ENCODE results near the gene MUC20.
"Not testable (repeated sequence)": the region's sequence is repeated elsewhere in the genome, so short reads cannot be mapped to it uniquely, and the experiment has no call there.

Gene MUC20

GRCh38 chr3:195720831-195721506, at the start of gene MUC20:
Gene MUC20, plus strand, starts transcription at chr3:195720978. Its CDS starts 30 bp downstream, at chr3:195721008.
- not testable (repeated sequence) for DNase-seq (ENCODE audit: extremely low read depth in 1 of 2, low read depth in 1 of 2)

GRCh38 chr3:195671283-195671682, 49.5 kb upstream of the MUC20 start:
- not testable (repeated sequence) for DNase-seq (ENCODE audit: extremely low read depth in 1 of 2, low read depth in 1 of 2)

- DNase-seq (ENCODE audit: extremely low read depth in 1 of 2, low read depth in 1 of 2) = not testable (repeated sequence)
These were observed 47.1 kb upstream of the MUC20 start for GRCh38 chr3:195673711-195674110.

GRCh38 chr3:195678391-195679015, 42.3 kb upstream of the MUC20 start:
- DNase-seq (ENCODE audit: extremely low read depth in 1 of 2, low read depth in 1 of 2) = not testable (repeated sequence)

- not testable (repeated sequence) for DNase-seq (ENCODE audit: extremely low read depth in 1 of 2, low read depth in 1 of 2)
These were observed 40.1 kb upstream of the MUC20 start for GRCh38 chr3:195680690-195681089.

- DNase-seq (ENCODE audit: extremely low read depth in 1 of 2, low read depth in 1 of 2) = not testable (repeated sequence)
These were observed 39.2 kb upstream of the MUC20 start for GRCh38 chr3:195681458-195682103.

GRCh38 chr3:195682104-195682742, 38.6 kb upstream of the MUC20 start:
- not testable (repeated sequence) for DNase-seq (ENCODE audit: extremely low read depth in 1 of 2, low read depth in 1 of 2)

- DNase-seq (ENCODE audit: extremely low read depth in 1 of 2, low read depth in 1 of 2) = not testable (repeated sequence)
These were observed 36.9 kb upstream of the MUC20 start for GRCh38 chr3:195683722-195684526.

- not testable (repeated sequence) for DNase-seq (ENCODE audit: extremely low read depth in 1 of 2, low read depth in 1 of 2)
These were observed 36.1 kb upstream of the MUC20 start for GRCh38 chr3:195684527-195685257.

- DNase-seq (ENCODE audit: extremely low read depth in 1 of 2, low read depth in 1 of 2) = peak in 1 of 2 donors; percentile 8
These were observed 34.1 kb upstream of the MUC20 start for GRCh38 chr3:195686537-195687208.

- DNase-seq (ENCODE audit: extremely low read depth in 1 of 2, low read depth in 1 of 2) = peak in 1 of 2 donors; percentile 59
These were observed 33.5 kb upstream of the MUC20 start for GRCh38 chr3:195687209-195687760.

GRCh38 chr3:195688471-195689183, 32.2 kb upstream of the MUC20 start:
- not testable (repeated sequence) for DNase-seq (ENCODE audit: extremely low read depth in 1 of 2, low read depth in 1 of 2)

- DNase-seq (ENCODE audit: extremely low read depth in 1 of 2, low read depth in 1 of 2) = not testable (repeated sequence)
These were observed 31.4 kb upstream of the MUC20 start for GRCh38 chr3:195689184-195690070.

- DNase-seq (ENCODE audit: extremely low read depth in 1 of 2, low read depth in 1 of 2) = no peak
These were observed 29.8 kb upstream of the MUC20 start for GRCh38 chr3:195690951-195691350.

GRCh38 chr3:195691596-195692353, 29.0 kb upstream of the MUC20 start:
- not testable (repeated sequence) for DNase-seq (ENCODE audit: extremely low read depth in 1 of 2, low read depth in 1 of 2)

GRCh38 chr3:195692354-195692685, 28.5 kb upstream of the MUC20 start:
- no peak for DNase-seq (ENCODE audit: extremely low read depth in 1 of 2, low read depth in 1 of 2)
